ENCODE measurements around the gene BMP6. TPM values are rescaled to one million over a fixed set of nuclear protein-coding genes. Genes with fewer than 3 reads are reported as not detected.

Gene BMP6
- total RNA-seq, 1 experiment from 2014 or later: 0.28 TPM

DNA sequence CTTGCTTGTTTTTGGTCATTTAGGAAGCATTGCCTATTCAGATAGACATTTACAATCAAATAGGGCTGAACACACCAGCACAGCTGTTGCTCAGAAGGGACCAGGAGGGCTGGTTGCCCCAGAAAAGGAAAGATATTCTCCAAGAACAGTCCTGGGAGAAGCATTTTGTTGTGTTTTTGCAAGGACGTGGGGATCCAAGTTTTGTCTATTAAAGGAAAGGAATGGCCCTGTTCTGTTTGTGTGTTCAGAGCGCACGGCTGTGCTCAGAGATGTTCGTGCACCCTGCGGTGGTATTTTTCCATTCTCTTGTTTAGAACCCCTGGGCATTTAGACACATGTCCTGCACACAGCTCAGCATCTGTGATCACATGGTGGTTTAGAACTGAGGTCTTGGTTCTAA is 102.2 kb downstream of the BMP6 start:
- no peak overlapping the region for H4K5ac ChIP-seq (ENCODE audit: insufficient read length, low read depth, low read length)
- Mint-ChIP-seq H3K36me3 (ENCODE audit: insufficient read depth in 1 of 3, low read depth in 3 of 3) (peaks cover 0 to 4% (median 0%) of the 10 kb centered on the region in 3 experiments; a peak in 2 of 7 replicates), H3K9me3 (no peaks in the 10 kb centered on the region; a peak in 1 of 5 replicates), H3K27me3 (ENCODE audit: low read depth) (no peaks in the 10 kb centered on the region), H3K27ac (no peak overlapping the region), H3K4me1 (peaks cover 23 to 28% of the 10 kb centered on the region in 2 experiments), H3K4me3 (no peak overlapping the region)
- no peak for DNase-seq
- H3K18ac ChIP-seq (ENCODE audit: insufficient read length, low read depth, low read length): no peak overlapping the region
- no peak overlapping the region for H2BK15ac ChIP-seq (ENCODE audit: low read depth, low read length)
- H3K27ac ChIP-seq (ENCODE audit: insufficient read length, low read depth, low read length): no peak overlapping the region
- H3K4ac ChIP-seq (ENCODE audit: low read depth, low read length): no peak overlapping the region
- no peaks in the 10 kb centered on the region for H3K79me1 ChIP-seq (ENCODE audit: insufficient read depth, low read depth, low read length, poor library complexity, severe bottlenecking)
- WGBS (ENCODE audit: extremely low coverage, insufficient read length, low lambda C conversion rate): no CpG with 5 or more reads among the region's 5 CpGs
- no peaks in the 10 kb centered on the region for H4K20me1 ChIP-seq (ENCODE audit: control insufficient read depth, insufficient read depth, insufficient read length)
- no peak overlapping the region for H2AK5ac ChIP-seq (ENCODE audit: insufficient read length, low read length)
- H4K91ac ChIP-seq (ENCODE audit: insufficient read length, low read depth, low read length): no peak overlapping the region
- TF ChIP-seq, protein P1, sequence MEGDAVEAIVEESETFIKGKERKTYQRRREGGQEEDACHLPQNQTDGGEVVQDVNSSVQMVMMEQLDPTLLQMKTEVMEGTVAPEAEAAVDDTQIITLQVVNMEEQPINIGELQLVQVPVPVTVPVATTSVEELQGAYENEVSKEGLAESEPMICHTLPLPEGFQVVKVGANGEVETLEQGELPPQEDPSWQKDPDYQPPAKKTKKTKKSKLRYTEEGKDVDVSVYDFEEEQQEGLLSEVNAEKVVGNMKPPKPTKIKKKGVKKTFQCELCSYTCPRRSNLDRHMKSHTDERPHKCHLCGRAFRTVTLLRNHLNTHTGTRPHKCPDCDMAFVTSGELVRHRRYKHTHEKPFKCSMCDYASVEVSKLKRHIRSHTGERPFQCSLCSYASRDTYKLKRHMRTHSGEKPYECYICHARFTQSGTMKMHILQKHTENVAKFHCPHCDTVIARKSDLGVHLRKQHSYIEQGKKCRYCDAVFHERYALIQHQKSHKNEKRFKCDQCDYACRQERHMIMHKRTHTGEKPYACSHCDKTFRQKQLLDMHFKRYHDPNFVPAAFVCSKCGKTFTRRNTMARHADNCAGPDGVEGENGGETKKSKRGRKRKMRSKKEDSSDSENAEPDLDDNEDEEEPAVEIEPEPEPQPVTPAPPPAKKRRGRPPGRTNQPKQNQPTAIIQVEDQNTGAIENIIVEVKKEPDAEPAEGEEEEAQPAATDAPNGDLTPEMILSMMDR (conservative IDR thresholded peaks at IDR 0.05): no peak
- no peak overlapping the region for H3K9ac ChIP-seq (ENCODE audit: extremely low read depth, insufficient read length, low read length)
- H3K14ac ChIP-seq (ENCODE audit: insufficient read depth, low read length): no peak overlapping the region
- H4K8ac ChIP-seq (replicated peaks; ENCODE audit: insufficient read length, low read depth, low read length): no peak overlapping the region
- H3K4me2 ChIP-seq (ENCODE audit: insufficient read depth, insufficient read length, low read length): no peak overlapping the region
- no peaks in the 10 kb centered on the region for H3K79me2 ChIP-seq (ENCODE audit: insufficient read depth, low read length)
- H2BK12ac ChIP-seq (ENCODE audit: insufficient read length, low read depth, low read length): no peak overlapping the region
- no peak overlapping the region for H2BK5ac ChIP-seq (ENCODE audit: insufficient read length, low read length)
- H3K23ac ChIP-seq (ENCODE audit: insufficient read length, low read depth, low read length): no peak overlapping the region
- no peak overlapping the region for H3T11ph ChIP-seq (ENCODE audit: low read length)
- H2AFZ ChIP-seq (ENCODE audit: low read length): no peak overlapping the region
- no peaks in the 10 kb centered on the region for H3K4me1 ChIP-seq (ENCODE audit: insufficient read depth, low read length)
- no peak overlapping the region for H2BK20ac ChIP-seq (ENCODE audit: low read depth, low read length, poor library complexity, severe bottlenecking)
- H3K27me3 ChIP-seq (ENCODE audit: insufficient read depth, low read length): no peaks in the 10 kb centered on the region
- no peak overlapping the region for H3K56ac ChIP-seq (ENCODE audit: insufficient read length, low read depth, low read length)
- no peaks in the 10 kb centered on the region for H3K9me3 ChIP-seq (ENCODE audit: control insufficient read depth, low read depth, low read length)
- H3K23me2 ChIP-seq (ENCODE audit: insufficient read length, low read depth, low read length, poor library complexity, severe bottlenecking): no peaks in the 10 kb centered on the region
- H2BK120ac ChIP-seq (ENCODE audit: low read depth, low read length, poor library complexity, severe bottlenecking): no peak overlapping the region
